T-helper 9 cell (primary cell): ENCODE data around the gene DCUN1D1.

ENCODE experiments used
- DNase-seq: peaks from one replicate; pipeline ENCODE4 v3.0.0-alpha.2; 2020

The DCUN1D1 gene

GRCh38 chr3:182935803-182936202 is 44.5 kb downstream of the DCUN1D1 start:
- DNase-seq, result no peak

GRCh38 chr3:182925944-182926337 is 54.4 kb downstream of the DCUN1D1 start:
- DNase-seq, result no peak

DNA sequence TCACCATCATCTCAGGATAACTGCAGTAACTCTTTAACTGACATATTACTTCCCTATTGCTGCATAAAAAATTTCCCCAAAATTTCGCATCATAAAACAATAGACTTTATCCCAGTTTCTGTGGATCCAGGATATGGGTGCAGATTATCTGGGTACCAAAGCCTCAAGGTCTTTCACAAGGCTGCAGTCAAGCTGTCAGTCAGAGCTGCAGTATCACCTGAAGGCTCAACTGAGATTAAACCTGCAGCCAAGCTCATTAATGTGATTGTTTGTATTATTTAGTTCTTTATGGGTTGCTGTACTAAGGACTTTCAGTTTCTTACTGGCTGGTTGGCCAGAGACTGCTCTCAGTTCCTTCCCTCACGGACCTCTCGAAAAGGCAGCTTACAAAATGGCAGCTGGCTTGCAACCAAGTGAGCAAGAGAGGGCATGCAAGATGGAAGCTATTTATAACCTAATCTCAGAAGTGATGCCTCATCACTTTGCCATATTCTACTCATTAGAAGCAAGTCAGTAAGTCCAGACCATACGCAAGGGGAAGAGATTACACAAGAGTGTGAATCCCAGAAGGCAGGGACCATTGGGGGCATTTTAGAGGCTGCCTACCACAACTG is 54.9 kb downstream of the DCUN1D1 start:
- no peak for DNase-seq

GRCh38 chr3:182921665-182922355 is 58.5 kb downstream of the DCUN1D1 start:
- DNase-seq, result no peak

DNA sequence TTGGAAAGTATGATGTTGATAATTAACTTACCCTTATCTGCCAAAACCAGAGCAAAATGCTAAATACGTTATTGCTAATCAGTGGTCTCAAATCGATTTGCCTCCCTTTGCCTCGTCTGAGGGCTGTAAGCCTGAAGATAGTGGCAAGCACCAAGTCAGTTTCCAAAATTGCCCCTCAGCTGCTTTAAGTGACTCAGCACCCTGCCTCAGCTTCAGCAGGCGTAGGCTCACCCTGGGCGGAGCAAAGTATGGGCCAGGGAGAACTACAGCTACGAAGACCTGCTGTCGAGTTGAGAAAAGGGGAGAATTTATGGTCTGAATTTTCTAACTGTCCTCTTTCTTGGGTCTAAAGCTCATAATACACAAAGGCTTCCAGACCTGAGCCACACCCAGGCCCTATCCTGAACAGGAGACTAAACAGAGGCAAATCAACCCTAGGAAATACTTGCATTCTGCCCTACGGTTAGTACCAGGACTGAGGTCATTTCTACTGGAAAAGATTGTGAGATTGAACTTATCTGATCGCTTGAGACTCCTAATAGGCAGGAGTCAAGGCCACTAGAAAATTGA is 59.7 kb downstream of the DCUN1D1 start:
- no peak for DNase-seq

DNA sequence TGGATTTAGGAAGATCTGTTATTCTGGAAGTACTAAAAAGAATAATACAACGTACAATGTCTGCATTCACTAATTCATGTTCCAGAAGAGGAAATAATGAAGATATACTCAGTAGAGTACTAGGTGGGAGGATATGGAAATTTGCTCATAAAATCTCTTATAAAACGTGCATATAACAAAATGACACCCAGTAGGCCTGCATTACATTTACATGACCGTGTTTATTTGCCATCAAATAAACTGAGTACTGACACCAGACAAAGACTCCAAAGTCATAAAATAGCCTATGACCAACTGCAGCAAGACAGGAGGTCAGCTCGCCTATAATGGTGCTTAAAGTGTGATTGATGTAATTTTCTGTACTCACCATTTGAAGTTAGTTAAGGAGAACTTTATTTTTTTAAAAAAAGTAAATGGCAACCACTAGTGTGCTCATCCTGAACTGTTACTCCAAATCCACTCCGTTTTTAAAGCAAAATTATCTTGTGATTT is 60.4 kb downstream of the DCUN1D1 start:
- no peak for DNase-seq

- DNase-seq, result no peak
These were observed 63.2 kb downstream of the DCUN1D1 start for GRCh38 chr3:182917134-182917533.

DNA sequence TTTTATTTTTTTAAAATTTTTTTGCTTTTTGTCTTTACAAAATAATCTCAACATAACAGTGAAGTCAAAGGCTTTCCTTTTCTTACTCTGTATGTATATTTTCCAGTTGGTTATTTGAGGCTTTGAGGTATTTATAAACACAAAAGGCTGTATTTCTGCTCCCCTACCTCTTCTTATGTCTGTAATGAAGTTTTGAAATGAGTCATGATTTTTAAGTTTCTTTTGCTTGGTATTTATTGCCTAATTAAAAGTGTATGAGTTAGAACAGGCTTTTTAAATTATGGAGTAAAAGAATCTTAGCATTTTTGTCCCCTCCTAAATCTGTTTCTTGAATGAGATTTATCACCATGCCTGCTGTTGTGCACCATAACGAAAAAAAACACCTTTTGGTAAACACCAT is 66.0 kb downstream of the DCUN1D1 start:
- no peak for DNase-seq

- DNase-seq, result no peak
These were observed 66.4 kb downstream of the DCUN1D1 start for GRCh38 chr3:182913889-182914288.

DNA sequence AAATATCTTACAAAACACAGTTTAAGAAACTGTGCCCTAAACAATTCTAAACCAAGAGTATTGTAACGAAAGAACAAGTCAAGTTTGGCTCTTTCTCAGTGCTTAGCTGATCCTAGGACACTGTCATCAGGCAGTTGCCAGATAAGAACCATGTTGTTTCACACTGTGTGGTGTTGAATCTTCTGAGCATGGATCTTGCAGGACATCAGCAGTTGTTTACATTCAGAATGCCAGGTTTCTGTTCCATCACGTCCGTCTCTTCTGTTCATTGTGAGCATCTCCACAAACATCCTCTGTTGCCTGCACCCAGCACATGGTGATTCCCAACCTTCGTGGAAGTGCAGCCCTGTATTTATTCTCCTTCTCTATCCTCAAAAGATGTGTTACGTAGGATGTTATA is 67.9 kb downstream of the DCUN1D1 start:
- DNase-seq, result no peak

DNA sequence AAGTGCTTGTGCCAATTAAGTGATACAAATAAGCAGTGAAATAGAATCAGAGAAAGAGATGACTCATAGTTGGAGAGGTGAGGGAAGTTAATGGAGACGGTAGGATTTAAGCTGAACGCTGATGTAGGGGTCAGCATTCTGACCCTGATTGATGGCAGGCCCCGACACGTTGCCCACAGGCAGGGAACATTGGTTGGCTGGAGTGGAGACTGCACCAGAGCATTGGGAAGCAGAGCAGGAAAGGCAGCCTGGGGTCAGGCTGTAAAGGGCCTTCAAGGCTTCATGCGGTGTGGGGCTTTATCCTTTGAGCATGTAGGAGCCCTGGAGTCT is 68.6 kb downstream of the DCUN1D1 start:
- no peak for DNase-seq

- DNase-seq, result no peak
These were observed 69.2 kb downstream of the DCUN1D1 start for GRCh38 chr3:182910936-182911781.

GRCh38 chr3:182909318-182910040 is 70.9 kb downstream of the DCUN1D1 start:
- no peak for DNase-seq

DNA sequence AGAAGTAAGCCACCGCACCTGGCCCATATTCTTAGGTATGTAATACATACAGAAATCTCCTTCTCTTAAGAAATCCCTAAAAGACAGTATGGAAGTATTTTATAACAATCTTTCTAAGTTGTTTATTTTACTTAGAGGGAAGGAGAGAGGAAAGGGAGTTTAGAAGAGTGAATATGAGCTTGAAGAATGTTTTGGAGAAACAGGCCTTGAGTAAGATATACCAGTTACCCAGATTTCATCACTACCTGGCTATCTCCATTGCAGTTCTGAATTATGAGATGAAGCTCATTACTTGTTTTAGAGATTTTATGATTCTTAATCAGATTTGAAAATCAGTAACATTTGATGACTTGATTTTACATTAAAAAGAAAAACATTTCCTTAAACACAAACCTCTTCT is 71.9 kb downstream of the DCUN1D1 start:
- no peak for DNase-seq

DNA sequence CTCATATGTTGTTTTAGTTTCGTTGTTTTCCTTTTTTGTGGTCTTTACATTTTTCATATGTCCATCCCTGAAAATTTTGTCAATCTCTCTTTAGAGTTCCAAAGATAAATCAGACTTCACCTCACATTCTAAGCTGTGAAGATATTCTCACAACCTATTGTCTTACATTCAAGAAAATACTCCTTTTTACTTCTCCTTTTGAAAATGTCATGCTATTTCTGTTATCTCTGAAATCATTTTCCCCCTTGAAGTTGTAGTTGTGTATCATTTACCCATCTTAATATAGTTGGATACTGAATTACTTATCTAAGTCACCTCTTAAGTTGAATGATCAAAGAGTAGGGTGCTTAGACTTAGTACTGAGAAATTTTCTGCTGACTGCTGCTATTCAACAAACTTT is 74.3 kb downstream of the DCUN1D1 start:
- no peak for DNase-seq

GRCh38 chr3:182905623-182906022 is 74.7 kb downstream of the DCUN1D1 start:
- DNase-seq, result no peak

- no peak for DNase-seq
These were observed 76.2 kb downstream of the DCUN1D1 start for GRCh38 chr3:182904164-182904563.

DNA sequence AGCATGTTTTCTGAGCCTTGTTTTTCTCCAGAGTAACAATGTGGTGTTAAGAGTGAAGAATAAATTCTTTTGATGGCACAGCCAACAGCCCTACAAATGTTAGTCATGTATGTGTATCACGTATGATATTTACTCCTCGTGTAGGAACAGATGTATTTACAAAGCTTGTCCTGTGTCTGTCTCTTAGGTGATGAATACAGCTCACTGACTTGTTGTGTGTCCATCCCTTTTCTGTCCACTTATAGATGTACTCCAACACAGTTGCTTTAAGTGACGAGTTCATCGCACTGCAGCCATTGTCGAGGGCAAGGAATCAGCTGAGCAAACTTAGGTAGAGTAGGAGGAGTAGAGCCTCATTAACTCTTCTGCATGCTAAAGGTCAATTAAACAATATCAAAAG is 78.1 kb downstream of the DCUN1D1 start:
- DNase-seq, result no peak

GRCh38 chr3:182896553-182896952 is 83.8 kb downstream of the DCUN1D1 start:
- no peak for DNase-seq

DNA sequence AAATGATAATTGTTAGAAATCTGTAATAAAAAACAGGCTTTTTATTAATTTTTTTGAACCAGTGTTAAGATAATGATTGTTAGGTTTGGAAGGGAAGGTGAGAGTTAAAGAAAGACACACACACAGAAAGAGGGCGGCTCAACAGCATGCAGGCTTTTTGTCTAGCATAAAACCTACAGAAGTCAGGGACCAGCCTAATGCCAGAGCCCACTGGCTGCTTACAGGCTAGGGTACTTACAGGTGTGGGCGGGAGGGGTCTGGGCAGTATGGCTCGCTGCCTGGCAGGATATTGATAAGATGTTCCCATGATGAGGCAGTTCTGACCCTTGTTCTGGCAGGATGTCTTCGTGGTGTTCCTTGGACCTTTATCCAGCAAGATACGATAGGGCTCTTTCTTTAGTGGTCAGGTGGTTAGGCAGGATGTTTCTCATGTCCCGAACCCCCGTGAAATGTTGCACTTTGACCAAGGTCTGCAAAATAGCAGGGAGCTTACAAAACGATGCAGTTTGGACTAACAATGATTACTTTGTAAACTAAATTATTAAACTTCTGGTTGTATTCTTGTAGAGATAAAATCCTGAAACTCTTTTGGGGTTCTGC is 84.7 kb downstream of the DCUN1D1 start:
- no peak for DNase-seq

DNA sequence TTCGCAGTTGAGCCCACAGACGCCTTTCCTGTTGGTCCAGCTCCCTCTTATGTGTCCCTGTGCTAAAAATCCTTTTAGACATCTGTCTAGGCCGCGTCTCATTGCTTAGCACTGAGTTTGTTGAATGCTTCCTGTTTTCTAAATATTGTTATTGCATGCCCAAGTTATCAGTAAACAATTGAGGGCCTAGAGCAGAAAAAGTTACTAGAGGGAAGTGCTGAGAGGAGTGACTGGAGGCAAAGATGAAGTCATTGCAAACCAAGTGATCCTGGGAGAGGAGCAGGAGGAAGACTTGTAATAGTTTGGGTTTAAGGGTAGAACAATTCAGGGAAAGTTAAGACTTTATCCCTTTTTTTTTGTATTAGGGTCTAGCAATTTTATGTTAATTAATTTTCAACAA is 88.1 kb downstream of the DCUN1D1 start:
- DNase-seq, result no peak

GRCh38 chr3:182891364-182891763 is 89.0 kb downstream of the DCUN1D1 start:
- no peak for DNase-seq
